WERI-Rb-1 (cell line): ENCODE measurements around the gene SOX13.
"Not testable (repeated sequence)": the region's sequence is repeated elsewhere in the genome, so short reads cannot be mapped to it uniquely, and the experiment has no call there.

ENCODE experiments used
- DNase-seq: peaks from one replicate; pipeline ENCODE4 v3.0.0-alpha.2; 2020
- H3K27ac ChIP-seq: fragments of 250-450 bp; sonication (Bioruptor Pico); 2 replicates; pipeline ENCODE4 v1.5.1; 2020; ENCODE audit warnings: mild to moderate bottlenecking, moderate library complexity
- H3K27me3 ChIP-seq: fragments of 250-450 bp; sonication (Bioruptor Pico); 2 replicates; pipeline ENCODE4 v1.5.1; 2021; ENCODE audit warnings: mild to moderate bottlenecking, low read depth, moderate library complexity; ENCODE audit not compliant: insufficient read depth, severe bottlenecking
- H3K36me3 ChIP-seq: fragments of 250-450 bp; sonication (Bioruptor Pico); 2 replicates; pipeline ENCODE4 v1.5.1; 2020; ENCODE audit warnings: mild to moderate bottlenecking, moderate library complexity
- H3K4me3 ChIP-seq: 2 replicates; pipeline ENCODE4 v1.5.1; 2011; ENCODE audit warnings: low read depth, mild to moderate bottlenecking, control low read depth, low read length
- H3K9me3 ChIP-seq: fragments of 250-450 bp; sonication (Bioruptor Pico); 2 replicates; pipeline ENCODE4 v1.5.1; 2021; ENCODE audit warnings: mild to moderate bottlenecking, moderate library complexity; ENCODE audit not compliant: severe bottlenecking
- TF ChIP-seq, protein P1 (sequence below): IDR thresholded peaks from 2 replicates; pipeline ENCODE4 v1.5.1; 2011; ENCODE audit warnings: low read depth, mild to moderate bottlenecking, control low read depth, inconsistent platforms, low read length

Gene SOX13

DNA sequence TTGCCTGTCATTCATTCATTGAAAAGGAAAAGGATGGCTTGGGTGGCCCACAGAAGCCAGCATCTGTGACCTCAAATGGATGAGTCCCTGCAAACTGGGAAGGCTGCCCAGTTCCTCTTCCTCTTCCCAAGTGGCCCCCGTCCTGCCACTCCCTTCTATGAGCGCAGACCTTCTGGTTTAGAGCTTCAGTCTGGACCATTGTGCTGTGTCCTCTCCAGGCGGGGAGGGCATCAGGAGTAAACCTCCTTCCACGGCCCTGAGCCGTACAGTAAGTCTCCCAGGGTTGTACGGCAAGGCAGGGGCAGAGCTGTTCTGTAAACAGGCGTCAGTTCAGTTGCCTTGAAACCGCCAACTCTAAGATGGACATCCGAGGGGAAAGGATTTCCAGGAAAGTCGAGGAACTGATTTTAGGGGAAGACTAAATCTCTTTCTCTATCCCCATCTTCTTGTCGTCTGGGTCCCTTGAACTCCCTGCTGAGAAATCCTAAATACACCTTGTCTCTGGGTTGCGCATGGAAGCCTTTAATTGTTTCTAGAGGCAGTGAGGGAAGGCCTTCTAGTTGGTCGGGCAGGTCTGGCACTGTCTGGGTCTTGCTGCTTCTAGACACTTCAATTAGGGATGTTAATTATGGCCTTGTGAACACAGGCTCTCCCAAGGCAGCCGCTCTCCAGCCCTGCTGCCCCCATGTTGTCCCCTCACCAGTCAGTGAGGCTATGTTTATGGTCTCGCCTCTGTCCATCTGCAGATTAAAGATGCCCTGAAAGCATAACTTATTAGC is 22.1 kb downstream of the SOX13 start:
- peaks cover 2% of the 10 kb centered on the region for H3K27me3 ChIP-seq
- no peak overlapping the region for H3K4me3 ChIP-seq
- no peak for DNase-seq
- H3K27ac ChIP-seq, result no peak overlapping the region
- TF ChIP-seq, protein P1, sequence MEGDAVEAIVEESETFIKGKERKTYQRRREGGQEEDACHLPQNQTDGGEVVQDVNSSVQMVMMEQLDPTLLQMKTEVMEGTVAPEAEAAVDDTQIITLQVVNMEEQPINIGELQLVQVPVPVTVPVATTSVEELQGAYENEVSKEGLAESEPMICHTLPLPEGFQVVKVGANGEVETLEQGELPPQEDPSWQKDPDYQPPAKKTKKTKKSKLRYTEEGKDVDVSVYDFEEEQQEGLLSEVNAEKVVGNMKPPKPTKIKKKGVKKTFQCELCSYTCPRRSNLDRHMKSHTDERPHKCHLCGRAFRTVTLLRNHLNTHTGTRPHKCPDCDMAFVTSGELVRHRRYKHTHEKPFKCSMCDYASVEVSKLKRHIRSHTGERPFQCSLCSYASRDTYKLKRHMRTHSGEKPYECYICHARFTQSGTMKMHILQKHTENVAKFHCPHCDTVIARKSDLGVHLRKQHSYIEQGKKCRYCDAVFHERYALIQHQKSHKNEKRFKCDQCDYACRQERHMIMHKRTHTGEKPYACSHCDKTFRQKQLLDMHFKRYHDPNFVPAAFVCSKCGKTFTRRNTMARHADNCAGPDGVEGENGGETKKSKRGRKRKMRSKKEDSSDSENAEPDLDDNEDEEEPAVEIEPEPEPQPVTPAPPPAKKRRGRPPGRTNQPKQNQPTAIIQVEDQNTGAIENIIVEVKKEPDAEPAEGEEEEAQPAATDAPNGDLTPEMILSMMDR, result no peak
- H3K9me3 ChIP-seq, result no peaks in the 10 kb centered on the region
- no peaks in the 10 kb centered on the region for H3K36me3 ChIP-seq

DNA sequence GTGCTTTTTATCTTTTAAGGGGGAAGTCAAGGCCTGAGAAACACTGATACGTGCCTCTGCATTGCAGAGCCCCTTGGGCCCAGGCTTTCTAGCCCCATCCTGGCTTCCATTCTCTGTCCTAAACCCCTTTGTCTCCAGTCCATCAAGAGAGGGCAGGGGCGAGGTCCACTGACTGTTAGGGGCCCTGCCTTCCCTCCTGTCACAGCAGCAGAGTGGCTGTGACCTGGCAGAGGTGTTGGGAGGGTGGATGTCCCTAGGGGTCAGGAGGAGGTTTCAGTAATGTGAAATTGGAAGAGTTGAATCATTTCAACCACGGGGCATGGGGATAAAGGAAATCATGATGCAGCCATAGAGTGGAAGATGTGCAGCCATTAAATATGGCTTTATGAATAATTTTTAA is 24.0 kb downstream of the SOX13 start:
- Histone ChIP-seq H3K4me3 (no peak overlapping the region), H3K9me3 (peaks cover 4% of the 10 kb centered on the region), H3K27me3 (peaks cover 16% of the 10 kb centered on the region), H3K36me3 (no peaks in the 10 kb centered on the region), H3K27ac (no peak overlapping the region)
- no peak for DNase-seq
- TF ChIP-seq, protein P1, result no peak

DNA sequence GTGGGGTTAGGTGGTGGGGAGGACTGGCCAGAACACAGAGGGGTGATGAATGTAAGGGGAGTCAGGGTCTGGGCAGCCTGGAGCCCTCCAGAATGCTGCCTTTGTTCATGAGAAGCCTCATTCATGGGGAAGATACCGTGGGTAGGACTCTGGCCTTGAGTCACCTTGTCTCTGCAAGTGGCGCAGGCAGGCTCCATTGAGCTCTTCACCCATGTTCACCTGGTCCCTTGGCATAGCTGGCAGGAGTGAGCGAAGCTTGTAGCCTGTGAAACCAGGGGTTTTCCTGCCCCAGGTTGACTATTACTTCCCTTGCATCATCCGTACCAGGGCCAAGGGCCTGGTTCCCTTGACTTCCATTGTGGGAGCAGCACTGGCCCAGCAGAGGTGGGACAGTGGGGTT is 25.8 kb downstream of the SOX13 start:
- Histone ChIP-seq H3K4me3 (no peak overlapping the region), H3K9me3 (peaks cover 4% of the 10 kb centered on the region), H3K27ac (no peak overlapping the region), H3K36me3 (no peaks in the 10 kb centered on the region), H3K27me3 (peaks cover 21% of the 10 kb centered on the region)
- no peak for DNase-seq
- TF ChIP-seq, protein P1, result no peak

DNA sequence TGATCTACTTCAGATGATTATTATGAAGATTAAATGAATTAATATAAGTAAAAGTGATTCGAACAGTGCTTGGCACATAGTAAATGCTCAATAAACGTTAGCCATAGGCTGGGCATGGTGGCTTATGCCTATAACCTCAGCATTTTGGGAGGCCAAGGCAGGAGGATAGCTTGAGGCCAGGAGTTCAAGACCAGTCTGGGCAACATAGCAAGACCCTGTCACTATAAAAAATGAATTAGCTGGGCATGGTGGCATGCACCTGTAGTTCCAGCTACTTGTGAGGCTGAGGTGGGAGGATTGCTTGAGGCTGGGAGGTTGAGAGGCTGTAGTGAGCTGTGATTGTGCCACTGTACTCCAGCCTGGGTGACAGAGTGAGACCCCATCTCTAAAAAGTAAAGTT is 26.8 kb downstream of the SOX13 start:
- peaks cover 21% of the 10 kb centered on the region for H3K27me3 ChIP-seq
- not testable (repeated sequence) for DNase-seq, H3K36me3 ChIP-seq, H3K9me3 ChIP-seq, H3K4me3 ChIP-seq, H3K27ac ChIP-seq

DNA sequence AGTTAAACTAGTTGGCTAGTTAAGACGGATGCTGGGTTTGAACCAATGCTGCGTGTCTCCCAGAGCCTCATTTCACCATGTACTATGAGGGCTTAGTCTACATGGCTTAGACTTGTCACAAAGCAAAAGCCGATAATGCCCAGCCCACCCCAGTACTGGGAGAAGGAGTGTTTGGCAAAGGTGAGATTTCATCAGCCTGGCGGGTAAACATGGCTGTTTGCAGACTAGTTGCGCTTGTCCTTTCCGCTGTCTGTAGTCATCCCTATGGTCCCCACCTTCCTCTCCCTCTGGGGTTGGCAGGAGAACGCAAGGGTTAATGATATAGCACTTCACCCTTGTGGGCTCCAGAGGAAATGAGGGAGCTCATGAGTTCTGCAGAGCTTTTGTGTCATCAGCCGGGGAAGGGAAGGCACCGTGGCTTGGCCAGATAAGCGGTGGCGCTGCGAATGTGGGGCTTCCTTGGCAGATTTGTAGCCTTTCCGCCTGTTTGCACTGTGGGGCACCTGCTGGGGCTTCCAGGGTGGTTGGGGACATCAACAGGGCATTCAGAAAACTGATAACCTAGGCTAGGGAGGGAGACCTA is 29.2 kb downstream of the SOX13 start:
- TF ChIP-seq, protein P1, result no peak
- Histone ChIP-seq H3K27me3 (peaks cover 29% of the 10 kb centered on the region), H3K36me3 (no peaks in the 10 kb centered on the region), H3K9me3 (peaks cover 4% of the 10 kb centered on the region), H3K27ac (no peak overlapping the region), H3K4me3 (no peak overlapping the region)
- no peak for DNase-seq

DNA sequence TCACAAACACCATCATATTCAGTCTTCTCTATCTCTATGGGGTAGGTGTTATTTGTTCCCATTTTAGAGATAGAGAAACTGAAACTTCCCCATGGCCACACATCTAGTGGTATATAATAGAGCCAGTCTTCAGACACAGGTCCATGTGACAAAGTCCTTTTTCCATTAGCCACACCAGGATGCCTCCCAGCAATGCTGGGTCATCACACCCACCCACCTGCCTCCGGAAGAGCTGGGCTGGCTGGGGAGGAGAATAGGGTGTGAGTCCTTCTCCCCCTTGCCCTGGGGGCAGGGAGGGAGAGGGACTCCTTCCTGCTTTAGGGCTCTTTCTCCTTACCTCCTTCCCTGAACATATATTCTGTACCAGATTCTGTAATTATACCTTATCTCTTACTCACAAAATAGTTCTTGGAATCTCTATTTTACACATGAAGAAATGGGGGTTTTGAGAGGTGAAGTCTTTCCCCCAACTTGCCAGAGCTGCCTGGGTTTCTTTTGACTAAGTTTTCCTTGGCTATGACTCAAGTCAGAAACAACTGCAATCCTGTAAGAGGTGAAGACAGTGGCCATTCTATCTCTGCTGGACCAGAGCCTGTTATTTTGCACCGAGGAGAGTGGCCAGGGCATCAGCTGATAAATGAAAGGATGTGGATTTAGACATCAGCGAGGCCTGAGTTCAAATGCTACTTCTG is 30.0 kb downstream of the SOX13 start:
- TF ChIP-seq, protein P1, result no peak
- no peak overlapping the region for H3K4me3 ChIP-seq
- H3K27ac ChIP-seq, result no peak overlapping the region
- H3K9me3 ChIP-seq, result peaks cover 4% of the 10 kb centered on the region
- no peak for DNase-seq
- H3K27me3 ChIP-seq, result peaks cover 29% of the 10 kb centered on the region
- H3K36me3 ChIP-seq, result no peaks in the 10 kb centered on the region
